ENCODE results near the gene CPM. TPM values are rescaled to one million over a fixed set of nuclear protein-coding genes. Genes with fewer than 3 reads are reported as not detected.

The CPM gene
- total and polyA plus RNA-seq, 2 of the 4 experiments (the other 2 are of a cell fraction) = 2.0 to 8.8 TPM

DNA sequence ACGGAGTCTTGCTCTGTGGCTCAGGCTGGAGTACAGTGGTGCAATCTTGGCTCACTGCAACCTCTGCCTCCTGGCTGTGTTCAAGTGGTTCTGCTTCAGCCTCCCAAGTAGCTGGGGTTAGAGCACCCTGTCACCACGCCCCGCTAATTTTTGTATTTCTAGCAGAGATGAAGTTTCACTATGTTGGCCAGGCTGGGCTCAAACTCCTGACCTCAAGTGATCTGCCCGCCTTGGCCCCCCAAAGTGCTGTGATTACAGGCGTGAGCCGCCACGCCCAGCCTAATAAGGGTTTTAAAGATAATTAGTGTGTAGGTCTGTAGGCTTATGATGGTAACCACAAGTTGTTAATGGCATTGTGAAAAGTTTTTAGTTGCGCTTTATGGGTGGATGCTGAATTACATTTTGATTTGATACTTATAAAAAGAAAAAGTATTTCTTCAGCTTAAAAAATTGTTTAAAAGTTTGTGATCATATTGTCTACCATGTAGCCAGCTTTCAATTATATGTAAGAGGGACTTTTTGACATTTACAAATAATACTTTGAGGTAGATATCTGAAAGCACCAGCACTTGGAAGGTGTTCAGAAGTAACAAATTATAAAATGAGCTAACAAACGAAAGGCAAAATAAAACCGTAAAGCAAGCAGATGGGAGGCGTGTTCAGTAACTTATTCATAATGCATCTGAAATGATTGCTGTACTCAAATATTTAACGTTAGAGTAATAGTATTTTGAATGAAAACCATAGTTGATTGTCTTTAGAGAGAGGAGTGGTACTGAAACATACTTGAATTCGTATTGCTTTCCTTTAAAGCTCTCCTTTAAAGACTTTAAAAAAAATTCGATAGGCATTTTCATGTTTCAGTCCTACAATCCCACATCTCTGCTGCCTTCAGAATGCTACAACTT, 87.9 kb downstream of the CPM start:
- WGBS, 2 experiments (ENCODE audit: extremely low coverage in 2 of 2, insufficient read length in 1 of 2) = 93% methylated on average over 5 of the region's 14 CpGs; no CpG with 5 or more reads in 1 of the 2 experiments
- ATAC-seq (ENCODE audit: low read depth) = no peak
- H3K4ac ChIP-seq (ENCODE audit: low read depth, low read length) = no peak overlapping the region
- no peak overlapping the region for H3K9ac ChIP-seq (ENCODE audit: low read depth, low read length)
- CTCF ChIA-PET = interaction anchor here (0.8 kb wide), 1 partner anchor 225 kb away, joined by 3 read pairs; no protein-coding TSS in a partner anchor
- no peaks in the 10 kb centered on the region for H3K4me1 ChIP-seq (ENCODE audit: control insufficient read depth, insufficient read depth, low read length)
- no peak overlapping the region for H3K18ac ChIP-seq (ENCODE audit: low read depth, low read length)
- TF ChIP-seq BHLHE40 (IDR thresholded peaks at IDR 0.05; ENCODE audit: low read depth, low read length) = no peak
- no peak overlapping the region for H2BK120ac ChIP-seq (ENCODE audit: low read depth, low read length)
- H3K36me3 ChIP-seq (ENCODE audit: control insufficient read depth, insufficient read depth, low read length) = peaks cover 34% of the 10 kb centered on the region
- no peak overlapping the region for H2AK9ac ChIP-seq (replicated peaks; ENCODE audit: low read depth, low read length, poor library complexity)
- 0 out of 2 replicates have a peak, but pooled peaks cover 3% of the 10 kb centered on the region for H3K9me1 ChIP-seq (ENCODE audit: insufficient read depth, low read length)
- no peak overlapping the region for H2BK15ac ChIP-seq (ENCODE audit: low read depth, low read length)
- H3K56ac ChIP-seq (ENCODE audit: extremely low read depth, insufficient read depth, low read length) = no peak overlapping the region
- H4K20me1 ChIP-seq (ENCODE audit: insufficient read depth, low read length) = peaks cover 22% of the 10 kb centered on the region; the same call in 1 of the 2 replicates
- in situ Hi-C loops (cut with MboI; ENCODE audit: low sequenced_read_pairs) = loop anchor here (25.0 kb wide), 1 partner anchor 742 kb away; the partner anchor contains the start of gene CCT2
- H3K79me1 ChIP-seq (ENCODE audit: low read depth in 1 of 2, low read length in 2 of 2) = peaks cover 6 to 23% of the 10 kb centered on the region in 2 experiments; a peak in 3 of 4 replicates
- intact Hi-C loops (cut with micrococcal nuclease) = no loop called here
- no peak for DNase-seq
- no peak overlapping the region for H4K91ac ChIP-seq (ENCODE audit: insufficient read depth, low read depth, low read length)
- no peak overlapping the region for H3K14ac ChIP-seq (replicated peaks; ENCODE audit: low read depth, low read length)
- H2BK5ac ChIP-seq (ENCODE audit: low read depth, low read length, poor library complexity, severe bottlenecking) = no peak overlapping the region
- no peak overlapping the region for H2AK5ac ChIP-seq (ENCODE audit: low read depth, low read length)
- H3K27ac ChIP-seq (ENCODE audit: insufficient read depth, low read length) = no peak overlapping the region
- H3K23ac ChIP-seq (ENCODE audit: low read depth, low read length) = no peak overlapping the region
- no peaks in the 10 kb centered on the region for H3K27me3 ChIP-seq (ENCODE audit: control insufficient read depth, insufficient read depth, low read length)
- H4K8ac ChIP-seq (ENCODE audit: low read depth in 2 of 2, low read length in 2 of 2) = no peak overlapping the region
- H3K4me3 ChIP-seq (ENCODE audit: insufficient read depth, low read depth, low read length) = no peak overlapping the region
- no peaks in the 10 kb centered on the region for H3K9me3 ChIP-seq (ENCODE audit: control insufficient read depth, insufficient read depth, low read length)
- POLR2A ChIA-PET (ENCODE audit: unreplicated experiment) = no interaction called here
- H4K5ac ChIP-seq (ENCODE audit: low read depth, low read length) = no peak overlapping the region
- H2BK20ac ChIP-seq (ENCODE audit: low read depth, low read length) = no peak overlapping the region
- H2AFZ ChIP-seq (replicated peaks; ENCODE audit: low read length, poor library complexity) = no peak overlapping the region
- no TSS peak for BruUV-seq (replicated peaks)
- dilution Hi-C loops (cut with HindIII; ENCODE audit: low sequenced_read_pairs, unreplicated experiment) = no loop called here
- no peak overlapping the region for H3K4me2 ChIP-seq (ENCODE audit: low read depth, low read length)
